Gastrocnemius medialis (tissue), 4 donors: ENCODE measurements around the gene HECTD2.

Source experiments
- CTCF ChIP-seq, 5 experiments: fragments of 450-650 bp in 3 of 5; fragments of 200-600 bp in 2 of 5; sonication (generic) in 2 of 5; IDR thresholded peaks in 4 of 5; conservative IDR thresholded peaks in 1 of 5; 1 replicate in 4 of 5; 2 replicates in 1 of 5; pipeline ENCODE4 v1.5.1; 2016 to 2019; ENCODE audit warnings: antibody characterized with exemption in 5 of 5, mild to moderate bottlenecking in 3 of 5, moderate library complexity in 3 of 5
- POLR2A ChIP-seq, 2 donors: fragments of 450-650 bp; IDR thresholded peaks; one replicate each; pipeline ENCODE4 v1.6.1; 2017; ENCODE audit warnings: antibody characterized with exemption in 2 of 2, mild to moderate bottlenecking in 2 of 2, moderate library complexity in 2 of 2

- TF ChIP-seq CTCF (IDR thresholded peaks at IDR 0.05 in 4 of 5, conservative IDR thresholded peaks at IDR 0.05 in 1 of 5) (no peak), POLR2A (IDR thresholded peaks at IDR 0.05) (no peak)
Measured at GRCh38 chr10:91410638-91411371, 661 bp downstream of the HECTD2 start.
